Erythroblast (primary cell): ENCODE measurements around the gene ZNF366.

ENCODE experiments used
- DNase-seq, 2 experiments: peaks; one replicate each; lab custom pipeline; 2025; lab: John Stamatoyannopoulos, UW
- GATA1 ChIP-seq: IDR thresholded peaks from 2 replicates; pipeline ENCODE4 v1.6.1; 2011; ENCODE audit warnings: low read depth, mild to moderate bottlenecking, control low read depth, low read length, moderate library complexity
- POLR2A ChIP-seq: IDR thresholded peaks from 2 replicates; pipeline ENCODE4 v1.6.1; 2011; ENCODE audit warnings: mild to moderate bottlenecking, low read length

Gene ZNF366

DNA sequence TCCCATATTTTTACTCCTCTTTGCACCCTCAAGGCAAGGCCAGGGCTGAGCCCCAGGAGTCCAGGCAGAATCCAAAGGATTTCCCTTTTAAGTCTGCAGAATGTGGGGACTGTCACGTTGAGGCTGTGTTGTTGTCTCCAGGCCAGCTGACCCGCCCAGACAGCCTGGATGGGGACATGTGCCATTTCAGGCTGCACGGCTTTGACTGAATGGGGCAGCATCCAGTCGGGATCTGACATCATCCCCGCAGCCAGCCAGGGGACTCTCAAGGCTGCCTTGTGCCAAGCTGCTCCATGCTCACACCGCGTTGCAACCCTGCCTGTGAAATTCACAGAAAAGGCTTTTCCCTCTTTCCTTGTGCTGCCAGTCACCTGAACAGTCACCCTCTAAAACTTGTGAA, 2.2 kb upstream of the ZNF366 start:
- DNase-seq, result no peak

DNA sequence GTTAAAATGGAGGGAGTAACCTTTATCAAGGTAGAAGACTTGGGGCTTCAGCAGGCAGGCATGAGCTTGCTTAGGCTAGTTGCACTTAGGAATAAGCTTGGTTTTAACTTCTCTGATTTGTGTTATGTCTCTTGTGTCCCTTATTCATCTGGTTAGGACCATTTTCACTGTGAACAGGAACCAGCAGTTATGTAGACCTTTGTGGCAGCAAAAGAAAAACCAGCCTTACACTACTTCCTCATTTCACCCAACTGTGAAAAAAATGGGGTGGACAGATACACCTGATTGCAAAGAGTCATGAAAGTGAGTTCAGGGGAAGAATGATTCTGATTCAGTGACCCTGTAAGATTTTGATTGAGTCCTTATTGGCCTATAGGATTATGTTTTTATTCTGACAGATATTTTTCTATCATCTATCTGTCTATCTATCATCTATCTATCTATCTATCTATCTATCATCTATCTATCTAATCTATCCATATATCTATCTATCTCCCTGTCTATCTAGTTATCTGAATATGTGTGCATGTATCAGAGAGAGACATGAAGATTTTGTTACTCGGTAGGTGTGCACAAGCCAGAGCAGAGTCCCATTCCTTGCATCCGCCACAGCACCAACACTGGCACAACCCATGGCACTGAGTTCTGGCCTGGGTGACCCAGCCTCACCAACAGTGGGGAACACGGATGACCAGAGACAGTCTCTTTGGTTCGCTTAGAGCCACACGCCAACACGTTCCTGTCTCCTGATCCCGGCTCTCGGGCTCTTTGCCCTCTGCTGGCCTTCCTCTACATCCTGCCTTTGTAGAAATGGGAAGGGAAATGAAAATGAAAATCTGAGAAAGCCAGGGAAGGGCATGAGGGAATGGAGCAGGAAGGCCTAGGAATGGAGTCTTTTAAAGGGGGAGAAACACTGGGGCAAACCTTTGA, 1.3 kb upstream of the ZNF366 start:
- TF ChIP-seq GATA1 (no peak), POLR2A (no peak)
- no peak for DNase-seq

More for the DNA sequence above, 2.2 kb upstream of the ZNF366 start:
- no peak for TF ChIP-seq POLR2A
- TF ChIP-seq GATA1, result no peak

DNA sequence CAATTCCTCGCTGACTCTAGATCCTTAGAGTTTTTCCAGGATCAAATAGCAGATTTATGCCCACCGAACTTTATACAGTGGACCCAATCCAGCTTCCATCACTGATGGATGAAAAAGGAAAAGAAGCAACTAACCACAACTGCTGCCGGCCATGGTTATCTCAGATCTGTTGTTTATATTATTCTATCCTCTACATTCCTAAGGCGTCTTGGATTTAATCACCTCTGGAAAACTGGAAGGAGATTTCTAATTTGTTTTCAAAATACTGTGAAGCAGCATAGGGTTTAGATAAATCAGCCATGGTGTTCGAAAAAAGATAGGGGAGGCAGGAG, 663 bp upstream of the ZNF366 start:
- no peak for DNase-seq
- TF ChIP-seq GATA1 (no peak), POLR2A (no peak)

DNA sequence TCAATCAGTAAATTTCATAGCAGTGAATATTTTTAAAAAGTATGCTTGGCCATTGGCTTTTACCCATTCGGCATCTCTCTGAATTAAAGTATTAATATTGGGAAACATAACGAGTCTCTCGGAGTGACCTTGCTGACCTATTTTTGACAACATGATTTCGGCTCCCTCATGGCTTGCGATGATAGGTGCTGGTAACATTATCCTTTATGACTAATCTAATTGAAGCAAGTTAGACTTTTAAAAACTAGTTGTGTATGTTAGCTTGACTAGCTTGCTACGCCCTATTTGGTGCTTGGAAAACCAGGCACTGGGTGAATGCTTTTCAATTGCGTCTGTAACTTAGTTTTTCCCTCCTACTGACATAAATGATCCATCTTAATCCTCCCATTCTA, 1.1 kb downstream of the ZNF366 start:
- TF ChIP-seq GATA1 (no peak), POLR2A (no peak)

DNA sequence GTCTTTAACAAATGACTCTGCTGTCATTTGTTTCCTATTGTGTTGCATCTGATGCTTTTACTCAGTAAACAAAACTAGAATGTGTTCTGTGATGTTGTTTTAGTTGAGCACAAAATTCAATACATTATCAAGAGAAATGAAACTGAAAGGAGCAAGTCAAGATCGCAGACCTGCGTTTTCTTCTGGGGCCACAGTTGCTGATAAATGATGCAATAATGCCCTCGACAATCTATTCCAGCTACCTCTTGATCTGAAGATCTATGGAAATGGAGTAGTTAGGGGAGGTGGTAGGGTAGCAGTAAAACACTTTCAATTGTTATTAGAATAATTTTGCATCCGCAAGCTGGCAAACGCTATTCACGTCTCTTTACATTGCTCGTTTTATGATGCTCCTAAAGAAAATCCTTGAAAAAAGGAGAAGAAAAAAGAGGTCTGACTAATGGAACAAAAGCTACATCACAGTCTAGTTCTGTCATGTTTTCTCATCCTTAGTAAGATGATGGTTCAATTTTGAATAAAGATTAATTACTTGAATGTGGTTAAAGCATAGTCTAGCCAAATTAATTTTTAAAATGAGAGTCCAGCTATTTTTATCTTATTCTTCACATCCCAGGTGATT, 1.6 kb downstream of the ZNF366 start:
- TF ChIP-seq POLR2A, result no peak
- TF ChIP-seq GATA1, result no peak
- no peak for DNase-seq

More for the DNA sequence above, 1.1 kb downstream of the ZNF366 start:
- no peak for DNase-seq

DNA sequence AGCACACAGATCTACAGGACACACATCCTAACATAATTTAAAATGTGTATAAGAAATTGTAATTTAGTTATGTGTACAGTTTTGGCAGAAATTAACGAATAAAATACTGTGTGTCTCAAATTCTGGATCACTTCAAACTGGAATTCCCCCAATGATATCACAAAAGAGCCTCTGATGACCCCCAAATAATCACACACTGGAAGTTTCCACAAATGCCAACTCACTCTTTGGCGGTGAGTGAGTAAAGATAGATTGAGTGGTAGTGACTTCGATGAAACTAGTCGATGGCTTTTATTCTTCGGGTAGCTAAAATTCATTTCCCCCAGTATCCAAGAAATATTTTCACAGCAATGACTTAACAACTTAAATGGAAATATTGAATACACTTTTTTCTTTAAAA, 2.2 kb downstream of the ZNF366 start:
- TF ChIP-seq POLR2A (no peak), GATA1 (no peak)
- DNase-seq, result no peak

DNA sequence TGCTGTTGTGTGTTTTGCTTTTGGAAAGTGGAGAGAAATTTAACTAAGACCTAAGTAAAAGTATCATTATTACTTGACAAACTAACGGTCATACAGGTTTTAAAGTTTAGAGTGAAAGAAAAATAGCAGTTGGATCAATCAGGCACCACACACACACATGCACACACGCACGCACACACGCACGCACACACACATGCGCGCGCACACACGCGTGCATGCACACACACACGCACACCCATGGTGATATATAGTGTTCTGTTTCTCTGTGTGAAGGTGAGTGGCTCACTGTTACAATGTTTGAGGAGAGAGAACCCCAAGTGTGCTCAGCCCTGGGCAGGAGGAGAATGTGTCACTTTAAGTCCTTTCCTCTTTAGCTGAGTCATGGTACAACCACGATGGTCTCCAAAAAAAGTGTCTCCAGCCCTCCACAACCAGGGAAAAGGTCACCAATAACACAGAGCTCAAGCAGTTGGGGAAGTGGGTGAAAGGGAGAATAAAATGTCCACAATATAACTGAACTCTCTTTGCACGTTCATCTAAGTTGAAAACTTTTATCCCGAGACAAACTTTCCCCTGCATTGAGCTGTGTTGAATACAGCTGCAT, 3.2 kb downstream of the ZNF366 start:
- no peak for TF ChIP-seq GATA1
- no peak for TF ChIP-seq POLR2A
- DNase-seq, result no peak

DNA sequence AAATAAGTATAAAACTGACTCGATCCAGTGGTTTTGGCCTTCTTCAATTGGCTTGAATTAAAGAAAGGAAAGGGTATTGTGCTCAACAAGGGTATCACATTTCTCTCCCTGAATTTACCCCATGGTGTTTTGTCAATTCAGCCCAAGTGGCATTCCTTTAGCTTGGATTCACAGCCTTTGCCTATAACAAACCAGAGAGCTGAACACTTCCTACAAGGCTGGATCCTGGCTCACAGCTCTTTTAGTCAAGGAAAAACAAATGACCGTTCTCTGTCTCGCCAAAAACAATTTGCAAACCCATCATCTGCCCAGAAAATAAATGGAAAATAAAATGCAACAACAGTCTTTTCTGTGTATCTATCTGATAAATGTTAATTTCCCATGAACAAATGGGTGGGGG, 5.7 kb downstream of the ZNF366 start:
- DNase-seq, result no peak
- TF ChIP-seq POLR2A (no peak), GATA1 (no peak)

DNA sequence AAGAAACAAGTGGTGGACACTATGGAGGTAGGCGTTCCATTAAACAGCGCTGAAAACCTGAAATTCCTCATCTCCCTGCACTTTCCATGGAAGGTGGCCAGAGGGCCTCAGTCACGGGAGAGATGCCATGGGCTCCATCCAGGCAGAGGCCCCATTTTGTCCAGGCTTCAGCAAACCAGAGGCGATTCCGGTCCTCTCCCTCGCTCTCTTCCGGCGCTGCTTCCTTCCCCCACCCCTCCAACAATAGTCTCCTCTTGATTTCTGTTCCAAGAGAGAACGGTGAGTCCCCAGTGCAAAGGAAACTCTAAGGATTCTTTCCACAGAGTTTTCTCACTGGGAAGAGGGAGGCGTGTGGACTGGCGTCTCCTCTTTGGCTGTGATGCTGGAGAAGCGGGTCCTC, 7.5 kb downstream of the ZNF366 start:
- no peak for TF ChIP-seq POLR2A
- DNase-seq, result no peak

DNA sequence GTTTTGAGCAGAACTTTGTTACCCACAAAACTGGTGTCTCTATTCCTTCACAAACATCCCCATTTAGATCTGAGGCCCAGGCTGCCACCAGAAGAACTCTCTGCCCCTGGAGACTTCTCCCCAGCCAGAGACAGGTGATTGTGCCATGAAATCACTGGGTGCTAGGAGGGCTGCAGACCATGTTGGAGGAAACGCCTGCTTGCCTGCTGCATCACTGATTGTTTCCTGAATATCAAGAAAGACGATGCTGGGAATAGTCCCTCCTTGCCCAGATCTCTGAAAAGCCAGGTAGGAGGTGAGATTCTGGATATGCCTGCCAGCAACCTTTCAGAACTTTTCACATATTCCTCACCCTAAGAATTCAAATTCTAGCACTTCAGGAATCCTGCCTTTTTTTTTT, 8.1 kb downstream of the ZNF366 start:
- TF ChIP-seq POLR2A, result no peak
- DNase-seq, result no peak

DNA sequence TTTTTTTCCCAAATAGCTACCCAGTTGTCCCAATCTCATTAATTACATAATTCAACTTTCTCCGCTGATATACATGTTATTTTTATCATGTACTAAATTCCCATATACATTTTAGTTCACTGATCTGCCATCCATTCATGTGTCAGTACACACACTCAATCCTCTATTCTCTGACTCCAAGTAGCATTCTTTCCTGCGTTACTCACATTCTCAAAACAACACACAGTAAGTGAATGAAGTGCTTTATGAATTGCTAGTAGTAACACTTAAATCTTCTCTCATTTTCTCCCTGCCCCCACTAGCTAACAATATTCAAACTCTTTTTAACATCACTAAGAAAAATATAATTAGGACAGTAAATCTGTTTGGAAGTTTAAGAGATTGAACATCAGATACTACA, 8.9 kb downstream of the ZNF366 start:
- no peak for DNase-seq
- TF ChIP-seq POLR2A (no peak), GATA1 (no peak)

DNA sequence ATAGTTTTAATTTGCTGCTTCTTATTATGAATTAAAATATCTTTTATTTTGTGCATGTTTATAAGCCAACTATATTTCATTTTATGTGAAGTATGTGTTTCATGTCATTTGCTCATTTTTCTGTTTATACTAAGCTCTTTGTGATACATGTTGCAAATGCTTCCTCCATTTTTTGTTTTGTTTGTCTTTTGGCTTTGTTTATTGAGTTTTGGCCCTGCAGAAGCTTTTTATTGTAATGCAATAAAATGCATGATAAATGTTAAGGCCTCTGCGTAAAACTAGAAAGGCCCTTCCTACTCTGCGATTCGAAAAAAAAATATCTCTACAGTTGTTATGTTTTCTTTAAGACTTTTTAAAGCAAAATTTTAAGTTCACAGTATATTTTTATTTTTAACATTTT, 9.4 kb downstream of the ZNF366 start:
- TF ChIP-seq POLR2A, result no peak
- no peak for TF ChIP-seq GATA1
- DNase-seq, result no peak

DNA sequence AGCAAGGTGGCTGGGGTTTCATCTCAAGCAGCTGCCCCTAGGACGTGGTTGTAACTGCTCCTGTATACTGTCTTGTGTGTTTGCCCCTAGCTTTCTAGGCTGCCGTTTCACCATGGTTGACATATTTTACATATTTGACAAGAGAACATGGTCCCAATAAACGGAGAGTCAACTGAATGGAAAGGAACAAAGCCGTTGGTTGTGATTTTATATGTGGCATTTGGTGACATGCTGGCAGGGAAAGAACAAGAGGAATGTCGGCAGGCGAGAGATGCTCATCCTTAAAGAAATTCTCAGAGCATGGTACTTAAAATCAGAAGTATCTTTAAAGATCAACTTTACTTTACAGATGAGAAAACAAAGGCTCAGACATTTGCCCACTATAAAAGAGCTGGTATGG, 11.8 kb downstream of the ZNF366 start:
- no peak for DNase-seq
- TF ChIP-seq POLR2A (no peak), GATA1 (no peak)

DNA sequence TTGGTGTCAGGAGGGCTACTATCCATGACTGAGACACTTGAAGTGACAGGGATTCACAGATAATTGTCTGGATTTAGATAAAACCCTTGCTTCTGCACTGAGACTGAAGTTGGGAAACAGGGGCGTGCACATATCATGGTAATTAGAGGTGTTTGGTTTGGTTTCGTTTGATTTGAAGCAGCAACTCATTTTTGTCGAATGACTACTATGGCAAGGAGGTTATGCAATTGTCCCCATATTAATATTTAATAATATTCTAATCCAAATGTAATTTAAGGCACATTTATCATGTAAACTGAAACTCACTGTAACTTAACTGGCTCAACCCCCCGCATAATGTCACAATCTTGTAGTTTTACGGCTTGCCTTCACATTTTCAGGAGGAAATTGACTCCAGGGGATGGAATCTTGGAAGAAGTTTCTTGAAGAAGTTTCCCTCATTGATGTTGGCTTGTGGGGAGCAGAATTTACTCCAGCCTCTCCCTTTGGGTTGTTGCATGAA, 12.5 kb downstream of the ZNF366 start:
- no peak for DNase-seq
- TF ChIP-seq POLR2A (no peak), GATA1 (no peak)
